NCI-H1436 (cell line): ENCODE results near the gene BEND2.
A peak's percentile ranks its signal among the peaks of the same experiment; 100 is the strongest.

Experiments used
- DNase-seq: peaks from one replicate; lab custom pipeline; 2025; lab: John Stamatoyannopoulos, UW

The BEND2 gene

DNA sequence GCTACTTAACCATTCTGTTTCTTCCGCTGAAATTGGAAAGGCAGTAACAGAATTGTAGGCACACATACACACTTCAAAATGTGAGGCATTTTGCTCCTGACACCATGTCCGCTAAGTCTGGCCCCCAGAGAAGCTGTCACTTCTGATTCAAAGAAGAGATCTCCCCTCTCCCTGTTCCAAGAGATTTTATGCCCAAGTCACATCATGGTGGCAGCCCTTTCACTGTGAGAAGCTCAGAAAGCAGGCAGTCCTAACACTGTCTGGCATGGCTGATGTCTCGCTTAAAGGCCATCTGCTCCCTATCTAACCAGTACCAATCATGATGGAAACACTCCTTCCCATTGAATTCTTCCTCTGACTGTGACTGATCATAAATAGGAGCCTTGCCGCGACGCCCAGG is 83.9 kb downstream of the BEND2 start:
- no peak for DNase-seq

DNA sequence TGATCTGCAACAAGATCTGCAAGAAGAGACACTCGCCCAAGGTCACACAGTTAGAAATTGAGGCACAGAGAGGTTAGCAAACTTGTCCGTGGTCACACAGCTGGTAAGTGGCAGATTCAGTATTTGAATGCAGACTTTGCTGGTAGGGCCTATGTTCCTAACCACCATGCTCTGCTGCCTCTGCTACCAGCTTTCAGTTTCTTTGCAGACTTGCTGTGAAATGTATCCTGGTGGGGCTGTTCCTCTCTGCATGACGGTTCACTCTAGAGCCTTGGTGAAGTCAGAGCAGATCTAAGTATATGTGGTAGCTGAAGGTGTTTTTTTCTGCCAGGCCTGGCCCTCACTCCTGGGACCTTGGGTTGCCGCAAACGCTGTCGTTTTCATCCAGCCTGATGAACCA is 87.1 kb downstream of the BEND2 start:
- DNase-seq, result no peak

DNA sequence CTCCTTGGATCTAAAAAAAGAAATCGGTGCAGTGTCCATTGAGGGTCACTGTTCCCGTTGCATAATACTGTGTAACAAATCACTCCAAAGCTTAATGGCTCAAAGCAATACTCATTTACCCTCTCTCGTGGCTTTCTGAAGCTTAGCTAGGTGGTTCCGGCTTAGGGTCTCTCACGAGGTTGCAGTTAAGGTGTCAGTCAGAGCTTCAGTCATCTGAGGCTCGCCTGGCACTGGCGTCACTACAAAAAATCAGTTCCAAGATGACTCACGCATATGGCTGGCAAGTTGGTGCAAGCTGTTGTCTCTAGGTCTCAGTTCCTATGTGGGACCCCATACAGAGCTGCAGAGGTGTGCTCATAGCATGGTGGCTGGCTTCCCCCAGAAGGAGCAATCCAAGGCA is 91.0 kb downstream of the BEND2 start:
- DNase-seq, result no peak

DNA sequence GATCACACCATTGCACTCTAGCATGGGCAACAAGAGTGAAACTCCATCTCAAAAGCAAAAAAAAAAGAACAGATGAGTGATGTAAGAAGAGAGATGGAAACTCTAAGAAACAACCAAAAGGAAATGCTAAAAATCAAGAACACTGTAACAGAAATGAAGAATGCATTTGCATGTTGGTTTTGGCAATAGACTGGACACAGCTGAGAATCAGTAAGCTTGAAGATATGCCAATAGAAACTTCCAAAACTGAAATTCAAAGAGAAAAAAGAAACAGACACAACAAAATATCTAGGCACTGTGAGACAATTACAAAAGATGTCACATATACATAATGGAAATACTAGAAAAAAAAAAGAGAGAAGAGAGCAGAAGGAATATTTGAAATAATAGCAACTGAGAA is 93.7 kb downstream of the BEND2 start:
- no peak for DNase-seq

DNA sequence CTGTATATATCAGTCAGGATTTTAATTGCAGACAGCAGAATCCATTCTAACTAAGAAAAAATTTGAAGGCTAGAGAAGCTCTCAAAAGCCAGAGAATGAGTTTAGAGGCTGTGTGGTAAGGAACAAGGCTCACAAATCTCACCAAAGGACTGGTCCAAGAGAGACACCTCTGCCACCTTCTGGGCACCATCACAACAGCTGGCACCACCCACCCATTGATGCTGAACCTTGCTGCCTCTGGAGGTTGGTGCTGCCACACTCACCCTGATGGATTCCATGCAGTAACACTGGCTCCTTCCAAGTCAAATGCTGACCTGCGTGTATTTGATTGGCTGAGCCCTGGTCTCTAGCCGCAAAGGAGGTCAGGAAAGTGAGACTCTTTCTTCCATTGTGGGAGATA is 100.8 kb downstream of the BEND2 start:
- DNase-seq, result peak; percentile 1
